Measurements from ENCODE around the gene TRIM29. TPM values are rescaled to one million over a fixed set of nuclear protein-coding genes. Genes with fewer than 3 reads are reported as not detected.

TRIM29 gene
- total RNA-seq, 1 experiment from 2014 or later = 2.1 TPM

GRCh38 chr11:120121336-120121735 lies 16.6 kb downstream of the TRIM29 start:
- BruUV-seq (replicated peaks) = no TSS peak
- Mint-ChIP-seq H3K4me3 (ENCODE audit: low read depth, unreplicated experiment) (peak overlapping the region; percentile 15), H3K9me3 (ENCODE audit: low read depth, unreplicated experiment) (no peaks in the 10 kb centered on the region), H3K27ac (ENCODE audit: unreplicated experiment) (peak overlapping the region; percentile 81), H3K27me3 (ENCODE audit: unreplicated experiment) (no peaks in the 10 kb centered on the region), H3K36me3 (ENCODE audit: insufficient read depth, unreplicated experiment) (no peaks in the 10 kb centered on the region), H3K4me1 (ENCODE audit: low read depth, unreplicated experiment) (peaks cover 34% of the 10 kb centered on the region)
- TF ChIP-seq CTCF (IDR thresholded peaks at IDR 0.05; ENCODE audit: unreplicated experiment) = no peak
- peak; percentile 55 for DNase-seq
- CTCF ChIA-PET = interaction anchor here (0.7 to 1.0 kb wide), 3 partner anchors 43 to 140 kb away, joined by 3 to 7 read pairs (median 3); no protein-coding TSS in a partner anchor
- intact Hi-C loops (cut with micrococcal nuclease; ENCODE audit: unreplicated experiment) = no loop called here

GRCh38 chr11:120120805-120121335 lies 17.0 kb downstream of the TRIM29 start:
- no TSS peak for BruUV-seq (replicated peaks)
- Mint-ChIP-seq H3K36me3 (ENCODE audit: insufficient read depth, unreplicated experiment) (no peaks in the 10 kb centered on the region), H3K4me1 (ENCODE audit: low read depth, unreplicated experiment) (peaks cover 34% of the 10 kb centered on the region), H3K27me3 (ENCODE audit: unreplicated experiment) (no peaks in the 10 kb centered on the region), H3K27ac (ENCODE audit: unreplicated experiment) (peak overlapping the region; percentile 81), H3K4me3 (ENCODE audit: low read depth, unreplicated experiment) (no peak overlapping the region), H3K9me3 (ENCODE audit: low read depth, unreplicated experiment) (no peaks in the 10 kb centered on the region)
- intact Hi-C loops (cut with micrococcal nuclease; ENCODE audit: unreplicated experiment) = no loop called here
- no peak for DNase-seq
- TF ChIP-seq CTCF (IDR thresholded peaks at IDR 0.05; ENCODE audit: unreplicated experiment) = no peak
- CTCF ChIA-PET = interaction anchor here (1.0 kb wide), 1 partner anchor 43 kb away, joined by 3 read pairs; no protein-coding TSS in a partner anchor

GRCh38 chr11:120119121-120119520 lies 18.8 kb downstream of the TRIM29 start:
- intact Hi-C loops (cut with micrococcal nuclease; ENCODE audit: unreplicated experiment) = no loop called here
- H3K27ac Mint-ChIP-seq (ENCODE audit: unreplicated experiment) = no peak overlapping the region

GRCh38 chr11:120117991-120118390 lies 19.9 kb downstream of the TRIM29 start:
- peaks cover 24% of the 10 kb centered on the region for H3K4me1 Mint-ChIP-seq (ENCODE audit: low read depth, unreplicated experiment)
- no TSS peak for BruUV-seq (replicated peaks)
- no peak overlapping the region for H3K27ac Mint-ChIP-seq (ENCODE audit: unreplicated experiment)
- no peaks in the 10 kb centered on the region for H3K36me3 Mint-ChIP-seq (ENCODE audit: insufficient read depth, unreplicated experiment)
- H3K4me3 Mint-ChIP-seq (ENCODE audit: low read depth, unreplicated experiment) = no peak overlapping the region
- TF ChIP-seq CTCF (IDR thresholded peaks at IDR 0.05; ENCODE audit: unreplicated experiment) = no peak
- intact Hi-C loops (cut with micrococcal nuclease; ENCODE audit: unreplicated experiment) = no loop called here
- CTCF ChIA-PET = no interaction called here
- no peak for DNase-seq
- peaks cover 24% of the 10 kb centered on the region for H3K27me3 Mint-ChIP-seq (ENCODE audit: unreplicated experiment)
- H3K9me3 Mint-ChIP-seq (ENCODE audit: low read depth, unreplicated experiment) = no peaks in the 10 kb centered on the region

More at GRCh38 chr11:120119121-120119520, 18.8 kb downstream of the TRIM29 start:
- CTCF ChIA-PET = no interaction called here
- Mint-ChIP-seq H3K27me3 (ENCODE audit: unreplicated experiment) (peaks cover 12% of the 10 kb centered on the region), H3K4me1 (ENCODE audit: low read depth, unreplicated experiment) (peaks cover 34% of the 10 kb centered on the region), H3K36me3 (ENCODE audit: insufficient read depth, unreplicated experiment) (no peaks in the 10 kb centered on the region), H3K9me3 (ENCODE audit: low read depth, unreplicated experiment) (no peaks in the 10 kb centered on the region), H3K4me3 (ENCODE audit: low read depth, unreplicated experiment) (no peak overlapping the region)
- BruUV-seq (replicated peaks) = no TSS peak
- no peak for DNase-seq
- TF ChIP-seq CTCF (IDR thresholded peaks at IDR 0.05; ENCODE audit: unreplicated experiment) = no peak
